GM21717 (cell line): ENCODE data around the gene DIP2C.
"Not testable (repeated sequence)": the region's sequence is repeated elsewhere in the genome, so short reads cannot be mapped to it uniquely, and the experiment has no call there.

Source experiments
- ATAC-seq: cut with Tn5 transposase; IDR thresholded peaks from one replicate; pipeline ENCODE4 v1.9.1; 2021; ENCODE audit warnings: mild to moderate bottlenecking, moderate library complexity; ENCODE audit not compliant: unreplicated experiment

Gene DIP2C

GRCh38 chr10:349081-349480 is 340.4 kb downstream of the DIP2C start:
- no peak for ATAC-seq

- no peak for ATAC-seq
Measured at GRCh38 chr10:348456-348855, 341.0 kb downstream of the DIP2C start.

GRCh38 chr10:347774-348173 is 341.7 kb downstream of the DIP2C start:
- ATAC-seq, result not testable (repeated sequence)

- not testable (repeated sequence) for ATAC-seq
Measured at GRCh38 chr10:347190-347589, 342.3 kb downstream of the DIP2C start.

GRCh38 chr10:344582-345200 is 344.8 kb downstream of the DIP2C start:
- no peak for ATAC-seq

GRCh38 chr10:343231-344220 is 345.9 kb downstream of the DIP2C start:
- no peak for ATAC-seq

- ATAC-seq, result no peak
Measured at GRCh38 chr10:341081-341740, 348.3 kb downstream of the DIP2C start.

GRCh38 chr10:340646-341045 is 348.8 kb downstream of the DIP2C start:
- ATAC-seq, result no peak

- no peak for ATAC-seq
Measured at GRCh38 chr10:339038-339391, 350.5 kb downstream of the DIP2C start.

GRCh38 chr10:338171-339037 is 351.1 kb downstream of the DIP2C start:
- ATAC-seq, result no peak

GRCh38 chr10:336247-336646 is 353.2 kb downstream of the DIP2C start:
- no peak for ATAC-seq

- no peak for ATAC-seq
Measured at GRCh38 chr10:335151-335800, 354.2 kb downstream of the DIP2C start.

GRCh38 chr10:331186-331585 is 358.3 kb downstream of the DIP2C start:
- no peak for ATAC-seq

- ATAC-seq, result no peak
Measured at GRCh38 chr10:329361-330099, 359.9 kb downstream of the DIP2C start.

- ATAC-seq, result no peak
Measured at GRCh38 chr10:327889-328852, 361.3 kb downstream of the DIP2C start.

GRCh38 chr10:326894-327635 is 362.4 kb downstream of the DIP2C start:
- ATAC-seq, result no peak

- no peak for ATAC-seq
Measured at GRCh38 chr10:326350-326749, 363.1 kb downstream of the DIP2C start.

- ATAC-seq, result no peak
Measured at GRCh38 chr10:325282-325681, 364.2 kb downstream of the DIP2C start.
